OCI-LY3 (cell line): ENCODE data around the gene SLC7A5.
"Not testable (repeated sequence)": the region's sequence is repeated elsewhere in the genome, so short reads cannot be mapped to it uniquely, and the experiment has no call there.

ENCODE experiments used
- CTCF ChIP-seq: fragments of 200-600, 300-600 bp; sonication (generic); IDR thresholded peaks from 2 replicates; pipeline ENCODE4 v1.5.1; 2014; ENCODE audit warnings: antibody characterized with exemption, low read length, low read depth
- EZH2phosphoT487 ChIP-seq: fragments of 200-600 bp; shearing (Covaris generic); IDR thresholded peaks from 2 replicates; pipeline ENCODE4 v1.6.1; 2018; ENCODE audit warnings: antibody characterized with exemption, mixed run types, low read depth

GRCh38 chr16:87904963-87905362 lies 35.7 kb upstream of the SLC7A5 start:
- not testable (repeated sequence) for TF ChIP-seq CTCF, EZH2phosphoT487
